ENCODE measurements around the gene DDO.

DNA sequence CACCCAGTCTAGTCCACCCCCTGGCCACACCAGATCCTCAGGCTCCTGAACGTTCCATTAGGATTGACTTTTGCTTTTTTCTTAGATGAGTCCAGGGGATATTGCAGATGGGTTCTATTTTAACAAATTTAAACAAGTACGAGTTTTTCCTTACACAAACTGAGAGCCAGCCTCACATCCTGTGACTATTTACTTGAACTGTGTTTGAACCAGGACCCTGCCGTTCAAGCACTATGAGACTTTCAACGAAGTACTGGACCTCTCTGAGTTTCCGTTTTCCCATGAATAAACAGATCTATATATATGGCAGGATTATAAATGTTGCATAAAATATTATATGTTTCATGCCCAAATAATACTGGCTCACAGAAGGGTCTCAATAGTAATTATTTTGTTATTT, 55.8 kb downstream of the DDO start:
- TF ChIP-seq, protein P1, sequence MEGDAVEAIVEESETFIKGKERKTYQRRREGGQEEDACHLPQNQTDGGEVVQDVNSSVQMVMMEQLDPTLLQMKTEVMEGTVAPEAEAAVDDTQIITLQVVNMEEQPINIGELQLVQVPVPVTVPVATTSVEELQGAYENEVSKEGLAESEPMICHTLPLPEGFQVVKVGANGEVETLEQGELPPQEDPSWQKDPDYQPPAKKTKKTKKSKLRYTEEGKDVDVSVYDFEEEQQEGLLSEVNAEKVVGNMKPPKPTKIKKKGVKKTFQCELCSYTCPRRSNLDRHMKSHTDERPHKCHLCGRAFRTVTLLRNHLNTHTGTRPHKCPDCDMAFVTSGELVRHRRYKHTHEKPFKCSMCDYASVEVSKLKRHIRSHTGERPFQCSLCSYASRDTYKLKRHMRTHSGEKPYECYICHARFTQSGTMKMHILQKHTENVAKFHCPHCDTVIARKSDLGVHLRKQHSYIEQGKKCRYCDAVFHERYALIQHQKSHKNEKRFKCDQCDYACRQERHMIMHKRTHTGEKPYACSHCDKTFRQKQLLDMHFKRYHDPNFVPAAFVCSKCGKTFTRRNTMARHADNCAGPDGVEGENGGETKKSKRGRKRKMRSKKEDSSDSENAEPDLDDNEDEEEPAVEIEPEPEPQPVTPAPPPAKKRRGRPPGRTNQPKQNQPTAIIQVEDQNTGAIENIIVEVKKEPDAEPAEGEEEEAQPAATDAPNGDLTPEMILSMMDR (conservative IDR thresholded peaks at IDR 0.05; ENCODE audit: low read length) = no peak
- no peak for TF ChIP-seq EZH2phosphoT487 (IDR thresholded peaks at IDR 0.05; ENCODE audit: borderline replicate concordance, low read depth, low read length)
